Activated CD4-positive, alpha-beta T cell treated with anti-CD3 and anti-CD28 coated beads, Interleukin-2, amount 50 U/mL, for 4 hours (primary cell): ENCODE measurements around the gene MZB1.

Source experiments
- DNase-seq, 2 experiments: peaks; one replicate each; pipeline ENCODE4 v3.0.0-alpha.2; 2020

The MZB1 gene

DNA sequence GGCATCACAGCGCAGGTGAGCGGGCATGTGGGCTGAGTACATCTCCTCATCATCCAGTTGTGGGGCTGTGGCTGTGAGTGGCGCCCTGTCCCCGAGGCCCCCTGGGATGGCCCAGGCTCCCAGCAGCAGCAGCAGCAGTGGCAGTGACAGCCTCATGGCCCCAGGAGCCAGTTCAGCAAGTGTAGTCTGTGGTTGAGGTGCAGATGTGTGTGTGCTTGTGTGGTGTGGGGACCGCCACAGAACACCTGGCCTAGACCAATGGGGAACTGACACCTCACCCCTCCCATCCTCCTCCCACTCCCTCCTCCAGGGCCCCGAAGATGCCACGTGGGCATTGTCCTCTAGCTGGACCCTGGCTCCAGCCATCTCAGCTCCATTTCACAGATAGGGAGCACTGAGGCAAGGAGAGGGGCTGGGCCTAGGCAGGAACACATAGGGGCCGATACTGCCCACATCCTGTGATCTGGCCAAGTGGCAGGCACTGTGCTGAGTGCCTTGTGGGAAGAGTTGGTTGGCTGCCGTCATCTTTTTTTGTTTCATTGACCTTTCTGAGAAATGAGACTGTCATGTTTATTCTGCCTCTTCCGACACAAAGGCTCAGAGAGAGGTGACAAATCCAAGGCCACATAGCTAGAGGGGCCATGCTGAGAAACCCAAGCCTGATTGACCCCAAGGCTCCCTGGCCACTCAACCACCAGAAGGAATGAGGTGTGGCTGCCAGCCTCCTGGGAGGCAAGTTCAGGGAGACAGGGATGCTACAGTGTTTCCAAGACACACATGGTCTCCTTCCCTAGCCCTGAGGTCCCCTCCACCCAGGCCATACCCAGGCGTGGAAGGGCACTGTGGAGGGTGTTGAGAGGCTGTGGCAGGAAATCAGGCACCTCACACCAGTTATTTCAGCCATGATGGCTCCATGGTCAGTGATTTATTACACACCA lies at the start of gene MZB1:
Gene MZB1, minus strand, starts transcription at position 213 of the 938 bp plus-strand sequence. Its CDS starts 57 bp downstream, at position 156.
- DNase-seq: peak; percentile 48 to 50

DNA sequence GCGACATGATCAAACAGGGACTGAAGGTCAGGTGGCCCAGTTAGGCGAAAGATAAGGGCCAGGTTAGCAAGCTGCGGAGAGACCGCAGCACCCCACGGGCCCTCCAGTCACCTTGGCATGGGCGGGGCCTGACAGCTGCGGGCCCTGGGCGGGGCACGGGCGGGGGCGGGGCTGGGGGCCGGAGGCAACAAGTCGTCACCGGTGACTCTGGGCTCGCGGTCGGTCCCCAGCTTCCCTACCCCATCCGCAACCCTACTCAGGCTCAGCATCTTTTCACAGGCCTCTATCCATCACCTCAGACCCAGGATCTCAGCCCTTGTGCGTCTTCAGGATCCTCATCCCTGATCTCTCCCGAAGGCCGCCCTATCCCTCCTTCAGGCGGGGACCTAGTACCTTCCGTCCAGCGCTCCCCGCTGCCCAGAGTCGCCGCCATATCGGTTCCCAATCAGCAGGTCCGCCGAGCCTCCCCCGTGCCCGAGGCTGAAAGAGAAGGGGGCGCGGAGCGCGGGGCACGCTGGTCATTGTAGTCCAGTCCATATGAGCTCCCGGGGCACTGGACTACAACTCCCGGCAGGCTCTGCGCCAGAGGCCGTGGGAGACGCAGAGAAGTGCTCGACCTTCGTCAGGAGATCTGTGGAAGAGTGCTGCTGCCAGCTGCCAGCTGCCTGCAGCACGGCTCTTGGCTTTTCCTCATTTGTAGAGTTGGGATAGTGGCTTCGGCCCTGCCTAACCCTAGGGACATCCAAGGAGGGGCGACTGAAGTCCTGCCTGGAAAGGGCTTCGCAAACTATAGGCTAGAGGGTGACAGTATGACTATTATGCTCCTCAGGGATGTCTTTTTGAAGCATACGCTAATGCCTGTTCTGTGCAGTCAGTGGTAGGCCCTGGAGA lies 49.5 kb upstream of the MZB1 start, which contains the start of gene DNAJC18:
Gene DNAJC18, minus strand, starts transcription at position 513 of the 891 bp plus-strand sequence. Its CDS starts 80 bp downstream, at position 433.
- DNase-seq: peak; percentile 88

DNA sequence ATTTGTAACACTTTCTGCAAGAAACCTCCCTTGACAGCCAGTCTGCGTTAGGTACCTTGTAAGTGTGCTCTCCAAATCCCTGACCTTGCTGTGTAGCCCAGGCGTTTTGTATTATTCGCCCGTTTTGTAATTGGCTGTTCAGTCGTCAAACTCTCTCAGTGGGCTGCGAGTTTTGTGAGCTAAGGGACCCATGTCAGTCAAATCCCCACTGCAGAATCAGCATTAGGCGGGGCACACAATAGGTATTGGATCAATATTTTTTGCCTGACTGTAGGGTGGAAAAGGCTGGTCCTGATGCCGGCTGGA lies 48.9 kb upstream of the MZB1 start:
- no peak for DNase-seq

GRCh38 chr5:139435676-139436075 lies 46.0 kb upstream of the MZB1 start:
- no peak for DNase-seq

DNA sequence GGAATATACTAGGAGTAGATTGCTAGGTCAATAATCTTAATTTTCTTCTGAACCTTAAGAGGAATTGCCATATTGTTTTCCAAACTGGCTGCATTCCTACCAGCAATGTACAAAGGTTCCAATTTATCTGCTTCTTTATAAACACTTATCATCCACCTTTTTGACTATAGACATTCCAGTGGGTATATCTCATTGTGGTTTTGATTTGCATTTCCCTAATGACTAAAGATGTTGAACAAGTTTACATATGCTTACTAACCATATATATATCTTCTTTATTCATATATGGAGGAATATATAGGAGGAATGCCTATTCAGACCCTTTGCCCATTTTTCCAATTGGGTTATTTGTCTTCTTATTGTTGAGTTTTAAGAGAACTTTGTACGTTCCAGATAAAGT lies 42.0 kb upstream of the MZB1 start:
- DNase-seq: no peak

- DNase-seq: no peak
These were observed 40.3 kb upstream of the MZB1 start for GRCh38 chr5:139430015-139430414.

DNA sequence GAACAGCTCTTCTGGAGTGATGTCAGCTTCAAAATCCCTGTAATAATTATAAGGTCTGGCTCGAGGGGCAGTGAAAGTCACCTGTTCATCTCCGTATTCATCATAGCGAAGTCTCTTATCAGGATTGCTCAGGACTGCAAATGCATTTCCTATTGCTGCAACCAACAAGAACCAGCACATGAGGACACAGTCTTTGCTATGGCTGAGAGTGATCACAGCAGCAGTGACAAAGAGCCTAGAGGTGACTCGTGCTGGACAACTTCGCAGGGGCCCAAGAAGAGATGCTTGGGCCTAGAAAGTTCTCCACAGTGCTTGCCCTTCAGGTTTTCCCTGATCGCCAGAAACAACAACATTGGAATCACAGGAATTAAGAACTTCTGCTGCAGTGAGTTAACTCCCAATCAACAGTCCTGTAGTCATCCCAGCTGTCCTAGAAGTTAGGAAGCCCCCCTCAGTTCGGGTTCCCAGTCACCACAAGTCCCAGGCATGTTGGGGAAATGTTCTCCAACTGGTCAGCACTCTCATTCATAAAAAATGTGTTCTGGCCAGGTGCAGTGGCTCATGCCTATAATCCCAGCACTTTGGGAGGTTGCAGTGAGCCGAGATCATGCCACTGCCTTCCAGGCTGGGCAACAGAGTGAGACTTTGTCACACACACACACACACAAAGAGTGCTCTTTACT lies 36.6 kb upstream of the MZB1 start:
- no peak for DNase-seq

- no peak for DNase-seq
These were observed 35.8 kb upstream of the MZB1 start for GRCh38 chr5:139425497-139425896.

- DNase-seq: peak; percentile 32 to 40
These were observed 32.7 kb upstream of the MZB1 start for GRCh38 chr5:139422307-139422893.

- no peak for DNase-seq
These were observed 29.8 kb upstream of the MZB1 start for GRCh38 chr5:139419226-139420192.

GRCh38 chr5:139418793-139419192 lies 29.1 kb upstream of the MZB1 start:
- no peak for DNase-seq

DNA sequence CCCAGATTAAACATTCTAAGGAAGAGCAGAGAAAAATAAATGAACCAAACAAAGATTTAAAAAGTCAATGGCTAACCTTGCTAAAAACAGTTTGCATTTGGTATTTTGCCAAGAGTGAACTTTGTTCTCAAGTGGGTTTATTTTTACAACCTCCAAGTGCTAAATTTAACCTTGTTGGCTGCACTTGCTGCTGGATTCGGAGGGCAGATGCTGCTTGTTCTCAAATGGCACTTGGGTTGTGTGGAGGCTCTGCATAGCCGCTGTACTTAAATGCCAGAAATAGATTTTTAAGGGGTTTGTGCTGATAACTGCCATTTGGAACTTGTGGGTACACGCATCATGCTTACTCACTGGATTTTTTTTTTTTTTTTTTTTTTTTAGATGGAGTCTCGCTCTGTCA lies 27.5 kb upstream of the MZB1 start:
- no peak for DNase-seq

DNA sequence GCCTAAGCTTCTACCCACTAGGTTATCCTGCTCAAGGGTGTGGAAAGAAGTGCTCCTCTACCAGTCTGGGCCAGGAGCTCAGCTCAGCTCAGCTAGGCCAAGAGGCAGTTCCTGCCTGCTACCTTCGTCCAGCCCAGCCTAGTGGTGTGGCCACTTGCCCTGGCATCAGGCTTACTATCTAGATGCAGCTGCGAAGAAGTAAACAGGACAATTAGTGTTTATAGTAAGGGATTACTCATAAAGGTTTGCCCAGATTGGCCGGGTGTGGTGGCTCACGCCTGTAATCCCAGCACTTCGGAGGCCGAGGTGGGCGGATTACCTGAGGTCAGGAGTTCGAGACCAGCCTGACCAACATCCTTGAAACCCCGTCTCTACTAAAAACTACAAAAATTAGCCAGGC lies 26.9 kb upstream of the MZB1 start:
- DNase-seq: no peak

- DNase-seq: no peak
These were observed 26.2 kb upstream of the MZB1 start for GRCh38 chr5:139415869-139416268.

GRCh38 chr5:139415221-139415861 lies 25.6 kb upstream of the MZB1 start:
- DNase-seq: no peak

- no peak for DNase-seq
These were observed 24.9 kb upstream of the MZB1 start for GRCh38 chr5:139414581-139415130.

DNA sequence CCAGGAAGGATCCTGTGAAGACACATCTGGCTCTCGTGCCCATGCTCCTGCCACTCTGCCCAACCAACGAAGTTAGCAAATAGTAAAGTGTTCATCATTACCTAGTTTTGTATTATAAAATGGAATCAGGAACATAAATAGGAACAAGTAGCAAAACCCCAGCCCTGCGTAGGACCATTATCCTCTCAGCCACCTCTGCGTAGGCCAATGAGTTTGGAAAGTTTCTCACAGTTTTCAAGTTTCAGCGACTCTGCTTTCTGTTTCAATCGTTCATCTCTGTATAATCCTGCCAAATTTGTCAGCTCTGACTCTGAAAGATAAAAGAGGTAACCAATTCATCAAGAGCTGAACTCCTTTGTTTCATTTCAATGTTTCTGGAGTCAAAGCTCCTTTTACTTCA lies 24.2 kb upstream of the MZB1 start:
- DNase-seq: no peak

- no peak for DNase-seq
These were observed 23.4 kb upstream of the MZB1 start for GRCh38 chr5:139413153-139413552.

DNA sequence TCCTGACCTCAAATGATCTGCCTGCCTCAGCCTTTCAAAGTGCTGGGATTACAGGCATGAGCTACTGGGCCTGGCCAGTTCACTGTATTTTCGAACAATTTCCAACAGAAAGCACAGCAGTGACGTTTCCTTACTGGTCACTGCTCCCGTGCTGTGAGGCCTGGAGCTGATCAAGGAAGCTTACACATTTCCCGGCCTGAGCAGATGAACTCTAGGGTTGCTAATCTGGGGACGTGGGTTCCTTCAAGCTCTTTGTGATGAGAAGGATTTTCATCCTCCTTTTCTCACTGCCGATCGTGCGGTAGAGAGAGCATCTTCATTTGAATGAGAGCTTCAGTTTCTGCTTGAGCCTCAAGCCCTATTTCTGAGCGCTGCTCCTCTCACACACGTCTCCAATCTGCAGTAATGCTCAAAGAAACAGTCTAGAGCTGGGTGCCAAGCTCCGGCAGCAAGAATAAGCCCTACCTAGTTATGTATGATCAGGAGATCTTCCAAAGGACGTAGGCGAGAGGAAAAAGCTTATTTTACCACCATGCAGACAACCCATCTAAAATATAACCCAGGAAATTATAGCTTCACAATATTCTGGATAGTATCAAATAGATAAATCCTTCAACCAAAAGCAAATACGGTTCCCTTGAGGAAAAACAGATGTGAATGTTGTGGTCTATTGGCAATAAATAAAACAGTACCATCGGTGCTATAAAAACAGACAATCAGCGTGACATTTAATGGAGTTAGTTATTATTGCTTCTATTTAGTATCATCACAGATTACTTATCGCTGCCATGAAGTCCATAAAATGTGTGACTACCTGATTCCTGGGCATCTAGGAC lies 21.5 kb upstream of the MZB1 start:
- DNase-seq: no peak
